ENCODE results near the gene UCP3. TPM values are rescaled to one million over a fixed set of nuclear protein-coding genes. Genes with fewer than 3 reads are reported as not detected.

UCP3 gene
- total and polyA plus RNA-seq, 2 donors (not counting 1 experiment from before 2014, with no cell fraction given): 8.9 to 11.0 TPM

GRCh38 chr11:73965076-73965763 lies 43.7 kb downstream of the UCP3 start:
- H3K27ac ChIP-seq (ENCODE audit: low read length in 2 of 2): no peak overlapping the region
- no peak overlapping the region for H3K4me3 Mint-ChIP-seq
- H3K4me2 ChIP-seq (replicated peaks; ENCODE audit: low read depth, low read length, poor library complexity, severe bottlenecking): peak overlapping the region; percentile 66

More at GRCh38 chr11:73965076-73965763, 43.7 kb downstream of the UCP3 start:
- Histone ChIP-seq H2AFZ (ENCODE audit: insufficient read depth, low read depth, low read length, poor library complexity, severe bottlenecking) (no peak overlapping the region), H3K79me2 (ENCODE audit: control insufficient read depth, insufficient read depth, low read length) (peaks cover 8% of the 10 kb centered on the region), H4K20me1 (ENCODE audit: control insufficient read depth, insufficient read depth, low read length, poor library complexity, severe bottlenecking) (no peaks in the 10 kb centered on the region), H3K4me1 (ENCODE audit: control insufficient read depth in 2 of 2, insufficient read depth in 2 of 2, low read length in 2 of 2) (peaks cover 22 to 37% of the 10 kb centered on the region in 2 donors), H3K4me3 (ENCODE audit: control extremely low read depth in 1 of 5, extremely low read depth in 1 of 5, insufficient read depth in 1 of 5, low read depth in 2 of 5, low read length in 4 of 5) (no peak overlapping the region), H3K9me3 (ENCODE audit: control extremely low read depth in 1 of 3, control insufficient read depth in 2 of 3, insufficient read depth in 1 of 3, low read length in 2 of 3) (no peaks in the 10 kb centered on the region), H3K9ac (ENCODE audit: low read length) (no peak overlapping the region), H3K36me3 (replicated peaks in 1 of 2; ENCODE audit: control extremely low read depth in 1 of 2, control insufficient read depth in 1 of 2, extremely low read depth in 1 of 2, insufficient read depth in 2 of 2, low read length in 1 of 2) (no peaks in the 10 kb centered on the region), H3K27me3 (replicated peaks in 1 of 4; ENCODE audit: control extremely low read depth in 1 of 4, control insufficient read depth in 3 of 4, insufficient read depth in 4 of 4, low read length in 3 of 4) (no peaks in the 10 kb centered on the region)
- WGBS (ENCODE audit: insufficient coverage): 90% methylated on average over 5 of the region's 10 CpGs
- ATAC-seq (ENCODE audit: low read depth) (no peak), DNase-seq (no peak)
- Mint-ChIP-seq H3K4me1 (peaks cover 36% of the 10 kb centered on the region), H3K27me3 (no peaks in the 10 kb centered on the region), H3K27ac (peak overlapping the region; percentile 53), H3K9me3 (ENCODE audit: insufficient read depth) (no peaks in the 10 kb centered on the region)
- intact Hi-C loops (cut with micrococcal nuclease): loop anchor here (2.0 kb wide), 2 partner anchors 206 to 290 kb away; partner anchors contain the start of genes C2CD3 and PPME1
- CTCF ChIA-PET: interaction anchor here (0.7 to 9.9 kb wide), 13 partner anchors 12 to 290 kb away, joined by 3 to 97 read pairs (median 5); partner anchors contain the start of gene UCP2
- no peak for TF ChIP-seq EZH2 (IDR thresholded peaks at IDR 0.05; ENCODE audit: borderline replicate concordance, insufficient read depth, low read depth, low read length, poor library complexity, severe bottlenecking)
- TF ChIP-seq CTCF (IDR thresholded peaks at IDR 0.05): no peak
- POLR2A ChIA-PET: interaction anchor here (1.4 to 1.8 kb wide), 2 partner anchors 15 to 17 kb away, joined by 6 read pairs; partner anchors contain the start of gene UCP2

Measured in B cell (primary cell).